GM13977 (cell line): Measurements from ENCODE around the gene MMP28.

Experiments
- DNase-seq: peaks from one replicate; pipeline ENCODE4 v3.0.0; 2012; ENCODE audit warnings: low spot score
- in situ Hi-C: fragments of 300-500 bp; cut with MboI; formaldehyde crosslinking; loops from one replicate; pipeline ENCODE4 v1.12.0; 2022; ENCODE audit warnings: low sequenced_read_pairs, low pct_unique_long_range_greater_than_20kb, mixed read lengths, inconsistent platforms; ENCODE audit not compliant: unreplicated experiment
- TF ChIP-seq, protein P1 (sequence below): IDR thresholded peaks from 2 replicates; pipeline ENCODE4 v1.5.1; 2012; ENCODE audit warnings: mild to moderate bottlenecking, control low read depth; ENCODE audit not compliant: insufficient read depth; ENCODE audit errors: extremely low read depth, missing control alignments

The MMP28 gene

DNA sequence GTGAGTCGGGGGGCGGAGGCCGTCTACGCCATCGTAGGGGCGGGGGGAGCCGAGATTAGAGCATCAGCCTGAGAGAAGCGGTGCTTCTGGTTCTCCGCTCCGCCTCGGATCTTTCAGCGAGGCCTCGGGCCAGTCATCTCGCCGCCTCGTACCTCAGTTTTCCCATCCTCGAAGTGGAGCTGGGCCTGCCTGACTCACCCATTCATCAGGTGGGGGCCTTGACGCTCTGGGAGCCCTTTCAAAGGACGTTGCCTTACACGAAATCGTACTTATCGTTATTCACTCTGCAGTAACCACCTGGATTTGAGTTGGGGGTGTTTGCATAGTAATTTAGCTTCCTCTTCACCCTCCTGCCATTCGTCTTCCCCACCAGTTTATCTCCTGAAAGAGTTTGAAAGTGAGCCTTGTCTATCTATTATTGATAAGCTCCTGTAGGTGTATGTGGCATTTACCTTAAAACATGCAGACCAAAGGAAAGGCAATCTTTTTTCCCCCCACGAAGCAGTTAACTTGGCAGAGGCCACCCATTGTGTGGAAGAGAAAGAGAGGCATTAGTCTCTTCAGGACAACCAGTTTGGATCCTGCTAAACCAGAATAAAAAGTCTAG lies 14.5 kb upstream of the MMP28 start:
- no peak for DNase-seq
- in situ Hi-C loops = no loop called here
- TF ChIP-seq, protein P1, sequence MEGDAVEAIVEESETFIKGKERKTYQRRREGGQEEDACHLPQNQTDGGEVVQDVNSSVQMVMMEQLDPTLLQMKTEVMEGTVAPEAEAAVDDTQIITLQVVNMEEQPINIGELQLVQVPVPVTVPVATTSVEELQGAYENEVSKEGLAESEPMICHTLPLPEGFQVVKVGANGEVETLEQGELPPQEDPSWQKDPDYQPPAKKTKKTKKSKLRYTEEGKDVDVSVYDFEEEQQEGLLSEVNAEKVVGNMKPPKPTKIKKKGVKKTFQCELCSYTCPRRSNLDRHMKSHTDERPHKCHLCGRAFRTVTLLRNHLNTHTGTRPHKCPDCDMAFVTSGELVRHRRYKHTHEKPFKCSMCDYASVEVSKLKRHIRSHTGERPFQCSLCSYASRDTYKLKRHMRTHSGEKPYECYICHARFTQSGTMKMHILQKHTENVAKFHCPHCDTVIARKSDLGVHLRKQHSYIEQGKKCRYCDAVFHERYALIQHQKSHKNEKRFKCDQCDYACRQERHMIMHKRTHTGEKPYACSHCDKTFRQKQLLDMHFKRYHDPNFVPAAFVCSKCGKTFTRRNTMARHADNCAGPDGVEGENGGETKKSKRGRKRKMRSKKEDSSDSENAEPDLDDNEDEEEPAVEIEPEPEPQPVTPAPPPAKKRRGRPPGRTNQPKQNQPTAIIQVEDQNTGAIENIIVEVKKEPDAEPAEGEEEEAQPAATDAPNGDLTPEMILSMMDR = no peak

DNA sequence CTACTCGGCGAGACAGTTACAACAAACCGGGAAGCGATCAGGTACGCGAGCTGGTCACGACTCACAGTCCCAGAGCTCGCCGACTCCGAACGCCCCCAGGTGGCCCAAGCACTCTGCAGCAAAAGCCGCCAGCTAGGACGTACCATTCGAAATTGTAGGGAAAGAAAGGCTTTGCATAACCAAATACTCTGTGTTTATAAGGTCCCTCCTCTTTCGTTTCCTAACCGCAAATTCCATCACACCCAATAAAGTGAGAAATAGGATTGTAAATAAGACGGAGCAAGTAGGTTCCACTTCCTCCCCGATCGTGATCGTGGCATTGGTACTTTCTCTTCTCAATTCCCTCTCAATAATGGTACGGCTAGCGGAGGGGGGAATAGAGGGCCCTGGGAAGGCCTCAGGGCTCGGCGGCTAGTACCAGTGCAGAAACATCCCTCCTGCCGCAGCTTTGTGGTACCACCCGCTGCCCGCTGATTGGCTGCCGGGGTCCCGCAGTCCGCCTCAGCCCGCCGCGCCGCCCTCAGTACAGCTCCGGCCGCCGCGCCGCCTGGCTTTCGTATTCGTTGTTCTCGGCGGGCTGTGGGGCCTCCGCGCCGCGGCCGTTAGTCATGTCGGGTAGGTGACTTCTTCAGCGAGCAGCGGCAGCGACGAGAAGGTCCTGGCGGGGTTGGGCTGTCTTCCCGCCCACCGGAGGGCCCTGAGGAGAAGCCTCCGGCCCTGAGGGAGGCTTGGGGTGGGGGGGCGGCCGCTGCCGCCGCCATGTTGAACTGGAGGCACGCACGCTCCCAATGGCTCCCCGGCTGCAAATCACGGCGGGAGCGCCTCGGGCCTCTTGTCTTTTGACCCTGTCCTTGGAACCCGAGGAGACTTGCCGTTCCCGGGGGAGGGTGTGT lies 13.8 kb upstream of the MMP28 start, which contains the start of gene TAF15:
Gene TAF15 (plus strand): TSS at position 523 of the 893 bp plus-strand sequence. CDS start 86 bp downstream, at position 609.
- in situ Hi-C loops = no loop called here
- peak; percentile 93 for DNase-seq
- TF ChIP-seq, protein P1 = peak; percentile 84

DNA sequence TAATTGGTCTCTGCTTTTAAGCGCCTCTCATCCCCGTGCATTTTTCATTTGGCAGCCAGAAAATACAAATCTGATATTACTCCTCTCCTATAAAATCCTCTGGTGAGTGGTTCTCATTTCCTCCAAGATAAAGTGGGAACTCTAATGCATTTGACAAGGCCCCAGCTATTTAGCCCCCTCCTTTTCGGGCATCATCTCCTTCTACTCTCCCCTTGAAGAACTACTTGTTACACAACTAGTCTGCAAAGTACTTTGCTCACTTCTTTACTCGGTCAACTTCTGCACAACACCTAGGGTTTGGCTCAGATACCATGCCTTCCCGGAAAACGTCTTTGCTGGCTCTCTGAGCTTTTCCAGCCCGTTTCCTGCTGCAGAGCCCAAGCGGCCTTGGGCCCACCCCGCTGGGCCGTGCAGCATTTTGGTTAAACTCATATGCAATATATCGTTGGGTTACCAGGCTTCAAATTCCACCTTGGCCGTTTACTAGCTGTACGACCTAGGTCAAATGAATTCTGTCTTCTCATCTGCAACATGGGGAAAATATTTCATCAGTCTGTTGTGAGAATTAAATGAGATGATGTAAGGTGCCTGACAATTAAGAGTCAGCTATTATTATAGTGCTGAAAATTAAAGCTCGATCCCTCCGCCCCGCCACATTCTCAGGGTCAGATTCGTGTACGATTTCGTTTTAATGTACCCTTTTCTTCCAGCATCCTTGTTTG lies 13.0 kb upstream of the MMP28 start:
- in situ Hi-C loops = no loop called here
- DNase-seq = no peak
- TF ChIP-seq, protein P1 = no peak

DNA sequence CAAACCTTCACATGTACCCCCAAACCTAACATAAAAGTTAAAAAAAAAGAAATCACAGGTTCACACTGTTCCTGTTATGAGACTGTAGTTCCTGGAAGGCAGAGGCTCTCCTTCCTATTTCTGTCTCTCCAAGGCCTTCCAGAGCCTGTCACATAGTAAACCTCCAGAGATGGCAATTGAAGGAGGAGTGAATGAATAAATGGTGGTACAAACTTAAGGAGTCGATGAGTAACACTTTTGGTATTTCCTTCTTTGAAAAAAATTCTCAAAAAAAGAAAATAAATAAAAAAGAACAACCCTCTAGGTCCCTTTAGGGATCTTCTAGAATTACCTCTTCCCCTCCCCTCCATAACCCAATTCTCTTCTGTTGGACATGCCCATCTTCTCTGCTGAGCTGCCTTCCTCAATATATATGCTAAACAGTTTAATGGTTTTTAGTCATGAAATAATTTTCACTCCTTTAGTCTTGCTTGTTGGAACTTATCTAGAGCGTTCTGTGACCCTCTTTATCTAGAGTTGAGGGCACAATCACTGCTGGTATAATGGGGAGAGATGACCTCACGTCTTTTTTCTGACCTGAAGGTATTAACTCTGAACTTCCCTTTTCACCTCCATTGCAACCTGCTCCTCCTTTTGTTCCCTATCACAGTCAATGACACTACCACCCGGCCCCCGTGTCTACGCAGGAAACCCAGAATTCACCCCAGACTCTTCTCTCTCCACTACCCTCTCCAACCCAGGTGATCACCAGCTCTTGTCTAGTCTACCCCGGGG lies 12.1 kb upstream of the MMP28 start:
- in situ Hi-C loops = no loop called here
- TF ChIP-seq, protein P1 = no peak
- DNase-seq = no peak

DNA sequence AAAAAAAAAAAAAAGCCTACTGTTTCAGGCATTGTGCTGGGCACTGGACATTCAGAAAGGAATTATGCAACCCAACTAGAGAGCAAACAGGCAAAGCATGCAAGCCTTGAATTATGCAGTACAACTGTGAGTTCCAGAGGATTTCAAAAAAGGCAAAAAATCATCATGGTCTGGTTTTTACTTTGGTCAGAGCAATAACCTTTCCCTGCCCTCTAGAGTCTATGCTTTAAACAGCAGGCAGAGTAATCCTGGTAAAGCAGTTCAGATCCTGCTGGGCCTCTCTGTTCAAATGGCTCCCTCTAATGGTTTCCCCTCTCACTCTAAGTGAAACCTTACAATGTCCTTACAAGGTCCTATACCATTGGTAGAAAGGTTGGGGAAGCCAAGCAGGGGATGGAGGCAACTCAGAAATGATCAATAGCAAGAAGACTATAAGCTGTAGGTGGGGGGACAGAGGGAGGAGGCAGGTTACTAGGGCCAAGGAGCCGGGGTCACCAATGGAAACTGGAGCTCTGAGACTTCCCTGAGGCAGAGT lies 9.3 kb upstream of the MMP28 start:
- peak; percentile 89 for DNase-seq
- in situ Hi-C loops = no loop called here
- TF ChIP-seq, protein P1 = peak; percentile 73
